HG03565 (cell line): ENCODE measurements around the gene UTS2.

Experiments
- ATAC-seq: cut with Tn5 transposase; IDR thresholded peaks from one replicate; pipeline ENCODE4 v1.9.1; 2021; ENCODE audit warnings: mild to moderate bottlenecking, moderate library complexity; ENCODE audit not compliant: unreplicated experiment

Gene UTS2

GRCh38 chr1:7852804-7853683, at the start of gene UTS2:
UTS2 (minus strand) TSS chr1:7853065; CDS start chr1:7853003, 62 bp downstream.
- no peak for ATAC-seq

GRCh38 chr1:7899741-7900140, 46.9 kb upstream of the UTS2 start:
- no peak for ATAC-seq

- ATAC-seq = no peak
Observed at GRCh38 chr1:7898962-7899361, 46.1 kb upstream of the UTS2 start.

GRCh38 chr1:7896994-7897393, 44.1 kb upstream of the UTS2 start:
- no peak for ATAC-seq

GRCh38 chr1:7893529-7894180, 40.8 kb upstream of the UTS2 start:
- ATAC-seq = no peak

- no peak for ATAC-seq
Observed at GRCh38 chr1:7891804-7892203, 38.9 kb upstream of the UTS2 start.

- ATAC-seq = no peak
Observed at GRCh38 chr1:7890853-7891252, 38.0 kb upstream of the UTS2 start.

GRCh38 chr1:7888248-7889081, 35.6 kb upstream of the UTS2 start:
- ATAC-seq = no peak

GRCh38 chr1:7886405-7886745, 33.5 kb upstream of the UTS2 start:
- no peak for ATAC-seq

GRCh38 chr1:7885513-7886404, 32.9 kb upstream of the UTS2 start:
- ATAC-seq = no peak

- ATAC-seq = no peak
Observed at GRCh38 chr1:7884757-7885156, 31.9 kb upstream of the UTS2 start.

GRCh38 chr1:7879228-7879627, 26.4 kb upstream of the UTS2 start:
- no peak for ATAC-seq

GRCh38 chr1:7878027-7878426, 25.2 kb upstream of the UTS2 start:
- ATAC-seq = no peak

- no peak for ATAC-seq
Observed at GRCh38 chr1:7873801-7874795, 21.2 kb upstream of the UTS2 start.

GRCh38 chr1:7871136-7871535, 18.3 kb upstream of the UTS2 start:
- ATAC-seq = no peak

GRCh38 chr1:7869136-7869920, 16.5 kb upstream of the UTS2 start:
- no peak for ATAC-seq

GRCh38 chr1:7868070-7868780, 15.4 kb upstream of the UTS2 start:
- ATAC-seq = no peak

- ATAC-seq = no peak
Observed at GRCh38 chr1:7865978-7866377, 13.1 kb upstream of the UTS2 start.
